Lower leg skin (tissue), 3 donors: ENCODE results near the gene ASMTL.
"Not testable (repeated sequence)": the region's sequence is repeated elsewhere in the genome, so short reads cannot be mapped to it uniquely, and the experiment has no call there.

ENCODE experiments used
- CTCF ChIP-seq, 3 donors: fragments of 450-650 bp; IDR thresholded peaks; one replicate each; pipeline ENCODE4 v1.5.1; 2016; ENCODE audit warnings: antibody characterized with exemption in 3 of 3, mild to moderate bottlenecking in 3 of 3, moderate library complexity in 2 of 3
- POLR2A ChIP-seq, 2 donors: fragments of 450-650 bp; IDR thresholded peaks; one replicate each; pipeline ENCODE4 v1.6.1; 2016 to 2017; ENCODE audit warnings: antibody characterized with exemption in 2 of 2, mild to moderate bottlenecking in 1 of 2, moderate library complexity in 1 of 2

GRCh38 chrX:1403867-1404266 is 48.8 kb downstream of the ASMTL start:
- not testable (repeated sequence) for TF ChIP-seq CTCF, POLR2A (IDR thresholded peaks at IDR 0.05)
